Measurements from ENCODE around the gene LRCH3. TPM values are rescaled to one million over a fixed set of nuclear protein-coding genes. Genes with fewer than 3 reads are reported as not detected.

LRCH3 gene
- total RNA-seq, 1 donor from 2014 or later, result 70.2 TPM

DNA sequence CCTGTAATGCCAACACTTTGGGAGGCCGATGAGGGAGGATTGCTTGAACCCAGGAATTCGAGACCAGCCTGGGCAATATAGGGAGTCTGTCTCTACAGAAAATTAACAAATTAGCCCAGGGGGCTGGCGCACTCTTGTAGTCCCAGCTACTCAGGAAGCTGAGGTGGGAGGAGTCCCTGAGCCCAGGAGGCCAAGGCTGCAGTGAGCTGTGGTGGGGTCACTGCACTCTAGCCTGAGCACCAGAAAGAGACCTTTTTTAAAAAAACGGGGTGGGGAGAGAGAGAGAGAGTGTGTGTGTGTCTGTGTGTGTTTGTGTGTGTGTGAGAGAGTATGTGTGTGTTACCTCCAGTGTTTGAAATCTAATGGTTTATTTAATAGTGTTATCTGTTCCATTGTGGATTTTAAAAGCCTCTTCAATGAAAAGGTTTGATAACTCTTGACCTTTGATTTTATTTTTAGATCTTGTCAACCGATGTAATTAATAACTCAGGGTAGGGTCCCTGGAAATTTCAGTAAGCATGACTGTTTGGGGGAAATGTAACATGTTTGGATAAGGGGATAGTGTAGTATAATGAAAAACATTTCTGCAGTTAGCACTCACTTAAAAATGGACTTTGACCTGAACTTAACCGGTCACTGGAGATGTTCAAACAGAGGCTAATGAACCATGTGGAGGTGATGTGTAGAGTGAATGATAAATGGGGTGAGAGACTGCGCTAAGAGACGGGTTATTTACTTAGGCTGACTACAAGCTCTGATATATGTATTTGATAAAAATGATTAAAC lies 29.7 kb downstream of the LRCH3 start:
- Mint-ChIP-seq H3K27me3 (ENCODE audit: unreplicated experiment) (no peaks in the 10 kb centered on the region), H3K4me1 (ENCODE audit: unreplicated experiment) (peaks cover 22% of the 10 kb centered on the region), H3K27ac (ENCODE audit: unreplicated experiment) (peak overlapping the region; percentile 13), H3K36me3 (ENCODE audit: unreplicated experiment) (peaks cover 21% of the 10 kb centered on the region), H3K4me3 (ENCODE audit: unreplicated experiment) (no peak overlapping the region), H3K9me3 (ENCODE audit: unreplicated experiment) (no peaks in the 10 kb centered on the region)
- no peak for DNase-seq (ENCODE audit: extremely low spot score, unreplicated experiment)
- TF ChIP-seq, protein P1, sequence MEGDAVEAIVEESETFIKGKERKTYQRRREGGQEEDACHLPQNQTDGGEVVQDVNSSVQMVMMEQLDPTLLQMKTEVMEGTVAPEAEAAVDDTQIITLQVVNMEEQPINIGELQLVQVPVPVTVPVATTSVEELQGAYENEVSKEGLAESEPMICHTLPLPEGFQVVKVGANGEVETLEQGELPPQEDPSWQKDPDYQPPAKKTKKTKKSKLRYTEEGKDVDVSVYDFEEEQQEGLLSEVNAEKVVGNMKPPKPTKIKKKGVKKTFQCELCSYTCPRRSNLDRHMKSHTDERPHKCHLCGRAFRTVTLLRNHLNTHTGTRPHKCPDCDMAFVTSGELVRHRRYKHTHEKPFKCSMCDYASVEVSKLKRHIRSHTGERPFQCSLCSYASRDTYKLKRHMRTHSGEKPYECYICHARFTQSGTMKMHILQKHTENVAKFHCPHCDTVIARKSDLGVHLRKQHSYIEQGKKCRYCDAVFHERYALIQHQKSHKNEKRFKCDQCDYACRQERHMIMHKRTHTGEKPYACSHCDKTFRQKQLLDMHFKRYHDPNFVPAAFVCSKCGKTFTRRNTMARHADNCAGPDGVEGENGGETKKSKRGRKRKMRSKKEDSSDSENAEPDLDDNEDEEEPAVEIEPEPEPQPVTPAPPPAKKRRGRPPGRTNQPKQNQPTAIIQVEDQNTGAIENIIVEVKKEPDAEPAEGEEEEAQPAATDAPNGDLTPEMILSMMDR (IDR thresholded peaks at IDR 0.05), result no peak

DNA sequence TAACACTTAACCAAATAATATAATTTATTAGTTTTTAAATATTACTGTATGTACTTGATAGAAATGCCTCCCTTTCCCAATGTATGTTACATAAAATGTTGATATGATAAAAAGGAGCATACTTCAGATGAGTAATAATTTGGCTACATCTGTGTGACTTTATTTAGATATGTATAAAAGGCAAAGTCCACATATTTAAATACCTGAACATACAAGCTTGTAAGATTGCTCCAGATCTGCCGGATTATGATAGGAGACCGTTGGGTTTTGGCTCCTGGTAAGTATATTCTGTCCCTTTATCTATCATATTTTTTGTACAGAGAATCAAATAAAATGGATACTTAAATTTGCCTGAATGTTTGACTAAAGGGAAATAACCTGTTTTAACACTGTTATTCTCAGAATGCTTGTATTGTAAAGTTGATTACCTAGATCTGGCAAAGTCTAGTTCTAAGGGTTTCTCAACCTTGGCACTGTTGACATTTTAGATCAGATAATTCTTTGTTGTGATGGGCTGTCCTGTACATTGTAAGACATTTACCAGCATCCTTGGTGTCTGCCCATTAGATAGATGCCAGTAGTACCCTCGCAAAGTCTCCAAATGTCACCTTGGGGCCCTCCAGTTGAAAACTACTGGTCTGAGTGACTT lies 38.5 kb downstream of the LRCH3 start:
- TF ChIP-seq, protein P1 (IDR thresholded peaks at IDR 0.05), result no peak
- Mint-ChIP-seq H3K4me3 (ENCODE audit: unreplicated experiment) (no peak overlapping the region), H3K9me3 (ENCODE audit: unreplicated experiment) (no peaks in the 10 kb centered on the region), H3K27ac (ENCODE audit: unreplicated experiment) (no peak overlapping the region), H3K36me3 (ENCODE audit: unreplicated experiment) (peaks cover 51% of the 10 kb centered on the region), H3K27me3 (ENCODE audit: unreplicated experiment) (no peaks in the 10 kb centered on the region), H3K4me1 (ENCODE audit: unreplicated experiment) (no peaks in the 10 kb centered on the region)
- DNase-seq (ENCODE audit: extremely low spot score, unreplicated experiment), result no peak

DNA sequence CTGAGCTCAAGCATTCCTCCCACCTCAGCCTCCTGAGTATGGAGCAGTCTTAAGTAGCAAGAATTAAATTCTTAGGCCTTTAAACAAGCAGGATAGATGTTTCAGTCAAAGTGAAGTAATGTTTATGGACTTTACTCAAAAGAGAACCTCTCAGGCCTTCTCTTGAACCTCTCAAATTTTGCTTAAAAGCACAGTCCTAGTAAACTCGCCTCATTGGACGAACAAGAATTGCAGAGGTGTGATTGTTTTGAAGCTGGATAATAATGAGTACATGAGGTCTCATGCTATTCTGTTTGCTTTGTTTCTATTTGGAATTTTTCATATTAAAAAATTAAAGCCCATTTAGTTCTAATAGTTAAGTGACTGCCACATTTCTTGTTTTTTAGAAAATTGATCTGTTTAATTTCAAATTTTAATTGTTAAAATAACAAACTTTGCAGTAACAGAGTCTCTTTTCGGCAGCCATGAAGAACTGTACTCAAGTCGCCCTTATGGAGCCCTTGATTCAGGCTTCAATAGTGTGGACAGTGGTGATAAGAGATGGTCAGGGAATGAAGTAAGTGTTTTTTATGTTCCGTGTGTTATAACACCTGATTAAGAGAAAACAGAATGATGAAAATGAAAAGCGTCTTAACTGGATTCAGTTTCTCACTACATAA lies 39.4 kb downstream of the LRCH3 start:
- DNase-seq (ENCODE audit: extremely low spot score, unreplicated experiment), result no peak
- H3K4me1 Mint-ChIP-seq (ENCODE audit: unreplicated experiment), result no peaks in the 10 kb centered on the region
- no peak overlapping the region for H3K27ac Mint-ChIP-seq (ENCODE audit: unreplicated experiment)
- H3K27me3 Mint-ChIP-seq (ENCODE audit: unreplicated experiment), result no peaks in the 10 kb centered on the region
- no peak overlapping the region for H3K4me3 Mint-ChIP-seq (ENCODE audit: unreplicated experiment)
- peaks cover 53% of the 10 kb centered on the region for H3K36me3 Mint-ChIP-seq (ENCODE audit: unreplicated experiment)
- TF ChIP-seq, protein P1 (IDR thresholded peaks at IDR 0.05), result no peak
- H3K9me3 Mint-ChIP-seq (ENCODE audit: unreplicated experiment), result no peaks in the 10 kb centered on the region

DNA sequence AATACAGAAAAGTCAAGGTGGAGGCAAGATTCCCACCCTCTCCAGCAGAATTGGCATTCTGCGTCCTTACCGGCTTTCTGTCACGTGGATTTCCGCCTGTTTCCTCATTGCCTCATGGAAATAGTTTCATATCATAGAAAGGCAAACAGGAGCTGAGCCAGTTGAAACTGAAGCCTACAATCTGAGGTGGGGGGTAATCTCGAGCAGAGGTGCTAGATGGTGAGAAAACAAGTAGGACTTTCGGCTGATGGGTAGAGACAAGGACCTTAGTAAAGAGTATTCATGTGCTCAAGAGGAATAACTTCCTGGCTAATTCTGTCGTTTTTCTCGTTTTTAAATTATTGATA lies 39.9 kb downstream of the LRCH3 start:
- H3K36me3 Mint-ChIP-seq (ENCODE audit: unreplicated experiment), result peaks cover 55% of the 10 kb centered on the region
- H3K27ac Mint-ChIP-seq (ENCODE audit: unreplicated experiment), result no peak overlapping the region
- no peaks in the 10 kb centered on the region for H3K4me1 Mint-ChIP-seq (ENCODE audit: unreplicated experiment)

More for the DNA sequence above, 39.9 kb downstream of the LRCH3 start:
- Mint-ChIP-seq H3K4me3 (ENCODE audit: unreplicated experiment) (no peak overlapping the region), H3K9me3 (ENCODE audit: unreplicated experiment) (no peaks in the 10 kb centered on the region), H3K27me3 (ENCODE audit: unreplicated experiment) (no peaks in the 10 kb centered on the region)
- TF ChIP-seq, protein P1 (IDR thresholded peaks at IDR 0.05), result no peak
- no peak for DNase-seq (ENCODE audit: extremely low spot score, unreplicated experiment)
